IMR-90 (cell line): ENCODE data around the gene CDKAL1. TPM values are rescaled to one million over a fixed set of nuclear protein-coding genes. Genes with fewer than 3 reads are reported as not detected.

Experiments
- ATAC-seq: fragments of 200-7000 bp; cut with Tn5 transposase; 2 replicates; pipeline ENCODE4 v1.9.1; 2020; ENCODE audit warnings: low read depth, mild to moderate bottlenecking, moderate library complexity
- BruUV-seq: library from RNA; stranded (reverse); fragments of 400-500 nt; replicated peaks from 2 replicates; lab custom pipeline; 2021; lab: Mats Ljungman, UMichigan
- CTCF ChIA-PET: fragments of 300-600 bp; formaldehyde crosslinking; extraction: SDS; loops from one replicate; lab custom pipeline; 2021; ENCODE audit warnings: antibody characterized with exemption; lab: Yijun Ruan, JAX
- POLR2A ChIA-PET: fragments of 300-600 bp; sonication (Branson Sonifier 250); formaldehyde crosslinking; loops from one replicate; lab custom pipeline; 2022; ENCODE audit warnings: antibody characterized with exemption; ENCODE audit not compliant: unreplicated experiment; lab: Charles Lee
- DNase-seq: peaks from one replicate; pipeline ENCODE4 v3.0.0; 2013
- H2AFZ ChIP-seq: replicated peaks from 2 replicates; pipeline ENCODE3; 2013; ENCODE audit warnings: low read length, mild to moderate bottlenecking; ENCODE audit not compliant: poor library complexity
- H2AK5ac ChIP-seq: 2 replicates; pipeline ENCODE4 v1.6.1; 2013; ENCODE audit warnings: low read depth, low read length, inconsistent platforms
- H2AK9ac ChIP-seq: replicated peaks from 2 replicates; pipeline ENCODE3; 2013; ENCODE audit warnings: mild to moderate bottlenecking, low read depth, low read length, moderate library complexity; ENCODE audit not compliant: poor library complexity
- H2BK120ac ChIP-seq: 2 replicates; pipeline ENCODE4 v1.6.1; 2013; ENCODE audit warnings: low read depth, low read length, inconsistent platforms
- H2BK15ac ChIP-seq: 3 replicates; pipeline ENCODE4 v1.6.1; 2013; ENCODE audit warnings: low read depth, low read length, inconsistent platforms
- H2BK20ac ChIP-seq: 2 replicates; pipeline ENCODE4 v1.6.1; 2013; ENCODE audit warnings: low read depth, mild to moderate bottlenecking, inconsistent platforms, low read length, moderate library complexity
- H2BK5ac ChIP-seq: 2 replicates; pipeline ENCODE4 v1.6.1; 2013; ENCODE audit warnings: mild to moderate bottlenecking, low read depth, low read length, inconsistent platforms; ENCODE audit not compliant: poor library complexity, severe bottlenecking
- H3K14ac ChIP-seq: replicated peaks from 2 replicates; pipeline ENCODE4 v1.6.1; 2013; ENCODE audit warnings: low read depth, low read length, inconsistent platforms
- H3K18ac ChIP-seq: 2 replicates; pipeline ENCODE4 v1.6.1; 2013; ENCODE audit warnings: low read depth, low read length, control low read depth
- H3K23ac ChIP-seq: 2 replicates; pipeline ENCODE4 v1.6.1; 2013; ENCODE audit warnings: low read depth, low read length, inconsistent platforms
- H3K27ac ChIP-seq: 2 replicates; pipeline ENCODE4 v1.5.1; 2013; ENCODE audit warnings: mild to moderate bottlenecking, control low read depth, low read length; ENCODE audit not compliant: insufficient read depth
- H3K27me3 ChIP-seq: 2 replicates; pipeline ENCODE4 v1.6.1; 2013; ENCODE audit warnings: low read length; ENCODE audit not compliant: control insufficient read depth, insufficient read depth
- H3K36me3 ChIP-seq: 2 replicates; pipeline ENCODE4 v1.6.1; 2013; ENCODE audit warnings: low read length, mixed read lengths; ENCODE audit not compliant: control insufficient read depth, insufficient read depth
- H3K4ac ChIP-seq: 2 replicates; pipeline ENCODE4 v1.6.1; 2013; ENCODE audit warnings: low read depth, low read length, inconsistent platforms
- H3K4me1 ChIP-seq: 2 replicates; pipeline ENCODE4 v1.6.1; 2013; ENCODE audit warnings: low read length, mixed read lengths; ENCODE audit not compliant: control insufficient read depth, insufficient read depth
- H3K4me2 ChIP-seq: 2 replicates; pipeline ENCODE4 v1.6.1; 2013; ENCODE audit warnings: low read depth, mild to moderate bottlenecking, control low read depth, low read length, moderate library complexity
- H3K4me3 ChIP-seq: 2 replicates; pipeline ENCODE4 v1.5.1; 2013; ENCODE audit warnings: low read depth, mild to moderate bottlenecking, control low read depth, low read length, moderate library complexity; ENCODE audit not compliant: insufficient read depth
- H3K56ac ChIP-seq: 2 replicates; pipeline ENCODE4 v1.6.1; 2013; ENCODE audit warnings: low read length, inconsistent platforms; ENCODE audit not compliant: insufficient read depth; ENCODE audit errors: extremely low read depth
- H3K79me1 ChIP-seq, 2 experiments: 2 replicates each; pipeline ENCODE4 v1.6.1; 2013; ENCODE audit warnings: low read length in 2 of 2, inconsistent platforms in 1 of 2, low read depth in 1 of 2
- H3K9ac ChIP-seq: 2 replicates; pipeline ENCODE4 v1.6.1; 2013; ENCODE audit warnings: low read depth, low read length, control low read depth
- H3K9me1 ChIP-seq: 2 replicates; pipeline ENCODE4 v1.6.1; 2013; ENCODE audit warnings: low read length, inconsistent platforms; ENCODE audit not compliant: insufficient read depth
- H3K9me3 ChIP-seq: 2 replicates; pipeline ENCODE4 v1.6.1; 2013; ENCODE audit warnings: low read length; ENCODE audit not compliant: control insufficient read depth, insufficient read depth
- H4K20me1 ChIP-seq: 2 replicates; pipeline ENCODE4 v1.6.1; 2013; ENCODE audit warnings: low read length, inconsistent platforms; ENCODE audit not compliant: insufficient read depth
- H4K5ac ChIP-seq: 2 replicates; pipeline ENCODE4 v1.6.1; 2013; ENCODE audit warnings: mild to moderate bottlenecking, low read depth, low read length, control low read depth
- H4K8ac ChIP-seq, 2 experiments: 2 replicates each; pipeline ENCODE4 v1.6.1; 2013; ENCODE audit warnings: low read depth in 2 of 2, low read length in 2 of 2, control low read depth in 1 of 2, inconsistent platforms in 1 of 2
- H4K91ac ChIP-seq: 2 replicates; pipeline ENCODE4 v1.6.1; 2013; ENCODE audit warnings: low read depth, low read length, inconsistent platforms; ENCODE audit not compliant: insufficient read depth
- BHLHE40 ChIP-seq: fragments of 150-350 bp; IDR thresholded peaks from 2 replicates; pipeline ENCODE4 v1.6.1; 2016; ENCODE audit warnings: mild to moderate bottlenecking, low read depth, low read length
- CEBPB ChIP-seq: IDR thresholded peaks from 2 replicates; pipeline ENCODE4 v1.6.1; 2012; ENCODE audit warnings: low read depth, low read length, improper control_type of control experiment
- CHD1 ChIP-seq: IDR thresholded peaks from 2 replicates; pipeline ENCODE4 v1.6.1; 2012; ENCODE audit warnings: low read depth, low read length, improper control_type of control experiment
- FOS ChIP-seq: fragments of 150-350 bp; IDR thresholded peaks from 2 replicates; pipeline ENCODE4 v1.6.1; 2016; ENCODE audit warnings: low read depth, low read length
- MAFK ChIP-seq: IDR thresholded peaks from 2 replicates; pipeline ENCODE4 v1.6.1; 2012; ENCODE audit warnings: low read depth, low read length, improper control_type of control experiment
- MAZ ChIP-seq: IDR thresholded peaks from 2 replicates; pipeline ENCODE4 v1.6.1; 2012; ENCODE audit warnings: low read depth, mild to moderate bottlenecking, low read length, improper control_type of control experiment, moderate library complexity, borderline replicate concordance
- MXI1 ChIP-seq: IDR thresholded peaks from 2 replicates; pipeline ENCODE4 v1.6.1; 2012; ENCODE audit warnings: low read depth, mild to moderate bottlenecking, low read length, moderate library complexity, borderline replicate concordance
- NFE2L2 ChIP-seq: fragments of 150-350 bp; IDR thresholded peaks from 2 replicates; pipeline ENCODE4 v1.6.1; 2016; ENCODE audit warnings: low read depth, mild to moderate bottlenecking, low read length
- POLR2A ChIP-seq: IDR thresholded peaks from 2 replicates; pipeline ENCODE4 v1.6.1; 2012; ENCODE audit warnings: mild to moderate bottlenecking, low read depth, low read length
- RAD21 ChIP-seq: IDR thresholded peaks from 2 replicates; pipeline ENCODE4 v1.6.1; 2012; ENCODE audit warnings: low read length, improper control_type of control experiment
- RCOR1 ChIP-seq: IDR thresholded peaks from 2 replicates; pipeline ENCODE4 v1.6.1; 2012; ENCODE audit warnings: mild to moderate bottlenecking, low read length, improper control_type of control experiment; ENCODE audit not compliant: insufficient replicate concordance
- RFX5 ChIP-seq: IDR thresholded peaks from 2 replicates; pipeline ENCODE4 v1.8.0; 2012; ENCODE audit warnings: low read depth, mild to moderate bottlenecking, low read length, moderate library complexity
- SMC3 ChIP-seq: fragments of 150-350 bp; IDR thresholded peaks from 2 replicates; pipeline ENCODE4 v1.6.1; 2016; ENCODE audit warnings: low read depth, mild to moderate bottlenecking, antibody characterized with exemption, low read length, moderate library complexity
- WGBS, 2 experiments: methylation state at CpG; one replicate each; pipeline versions ENCODE4 v1.1.5 to v1.1.7; 2013; ENCODE audit warnings: missing lambda C conversion rate in 2 of 2; ENCODE audit not compliant: insufficient read length in 1 of 2; ENCODE audit errors: extremely low coverage in 2 of 2; 5-methylcytosine and 5-hydroxymethylcytosine counted together
- dilution Hi-C: fragments of 300-500 bp; cut with HindIII; formaldehyde crosslinking; loops from one replicate; pipeline ENCODE4 v1.14.3; 2018; ENCODE audit warnings: low sequenced_read_pairs; ENCODE audit not compliant: unreplicated experiment
- in situ Hi-C: fragments of 300-500 bp; cut with MboI; formaldehyde crosslinking; loops from 3 replicates; pipeline ENCODE4 v1.14.3; 2019; ENCODE audit warnings: low sequenced_read_pairs, inconsistent platforms, mixed read lengths
- intact Hi-C: fragments of 100-400 bp; cut with micrococcal nuclease; formaldehyde crosslinking; loops from 2 replicates; pipeline ENCODE4 v1.10.0; 2022
- polyA plus RNA-seq, 3 experiments: library from polyadenylated mRNA; depleted of rRNA; stranded (reverse); fragments of >200 nt; gene quantifications; 2 replicates each; pipeline ENCODE4 v1.2.3, GENCODE V29; 2012; ENCODE audit warnings: low replicate concordance in 1 of 3
- total RNA-seq: library from RNA; depleted of rRNA; stranded (reverse); fragments of >200 nt; gene quantifications from 2 replicates; pipeline ENCODE4 v1.2.3, GENCODE V29; 2012
- TF ChIP-seq, protein P1 (sequence below): fragments of 150-350 bp; IDR thresholded peaks from 2 replicates; pipeline ENCODE4 v1.6.1; 2016; ENCODE audit warnings: low read depth, mild to moderate bottlenecking, low read length, moderate library complexity, borderline replicate concordance
- TF ChIP-seq, protein P2 (sequence below): conservative IDR thresholded peaks from 2 replicates; pipeline ENCODE4 v1.5.1; 2012; ENCODE audit warnings: mild to moderate bottlenecking, low read depth, low read length, improper control_type of control experiment

Gene CDKAL1
- total and polyA plus RNA-seq, 2 of the 4 experiments (the other 2 are of a cell fraction), result 3.7 to 13.1 TPM

DNA sequence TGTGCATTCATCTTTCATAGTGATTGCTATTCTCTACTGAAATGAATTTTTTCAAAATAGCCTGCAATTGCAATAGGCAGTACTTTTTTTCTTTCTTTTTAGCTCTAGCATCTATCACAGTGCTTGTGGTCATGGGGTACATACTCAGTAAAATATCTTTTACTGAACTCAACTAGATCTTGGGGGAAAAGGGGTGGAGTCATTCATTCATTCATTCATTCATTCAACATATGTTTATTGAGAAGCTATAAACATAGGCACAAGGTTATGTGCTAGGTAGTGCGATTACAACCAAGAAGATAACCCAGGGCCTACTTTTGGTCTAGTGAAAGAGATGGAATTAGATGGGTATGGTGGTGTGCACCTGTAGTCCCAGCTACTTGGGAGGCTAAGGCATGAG is 1.4 kb upstream of the CDKAL1 start:
- Histone ChIP-seq H4K20me1 (no peaks in the 10 kb centered on the region), H3K18ac (no peak overlapping the region), H2AK9ac (no peak overlapping the region), H3K27me3 (no peaks in the 10 kb centered on the region), H3K36me3 (no peaks in the 10 kb centered on the region), H3K9me3 (no peaks in the 10 kb centered on the region), H2BK120ac (no peak overlapping the region), H3K27ac (no peak overlapping the region), H4K5ac (no peak overlapping the region), H3K14ac (no peak overlapping the region), H3K23ac (no peak overlapping the region), H3K56ac (no peak overlapping the region), H3K79me1 (peaks cover 0 to 15% of the 10 kb centered on the region in 2 experiments; a peak in 3 of 4 replicates), H3K4me1 (0 out of 2 replicates have a peak, but pooled peaks cover 1% of the 10 kb centered on the region), H2BK15ac (no peak overlapping the region), H2BK20ac (no peak overlapping the region), H4K8ac (no peak overlapping the region), H2AK5ac (no peak overlapping the region), H2BK5ac (no peak overlapping the region), H3K4me3 (no peak overlapping the region), H3K9me1 (no peaks in the 10 kb centered on the region), H2AFZ (no peak overlapping the region), H4K91ac (no peak overlapping the region), H3K4me2 (no peak overlapping the region), H3K4ac (no peak overlapping the region), H3K9ac (no peak overlapping the region)
- intact Hi-C loops, result no loop called here
- CTCF ChIA-PET, result no interaction called here
- ATAC-seq (no peak), DNase-seq (no peak)
- POLR2A ChIA-PET, result interaction anchor here (0.6 kb wide), 1 partner anchor 333 kb away, joined by 3 read pairs; no protein-coding TSS in a partner anchor
- no peak for TF ChIP-seq BHLHE40
- no peak for TF ChIP-seq NFE2L2
- no peak for TF ChIP-seq RCOR1
- no peak for TF ChIP-seq RFX5
- TF ChIP-seq CEBPB, result no peak
- TF ChIP-seq POLR2A, result no peak
- TF ChIP-seq MAFK, result no peak
- TF ChIP-seq, protein P1, sequence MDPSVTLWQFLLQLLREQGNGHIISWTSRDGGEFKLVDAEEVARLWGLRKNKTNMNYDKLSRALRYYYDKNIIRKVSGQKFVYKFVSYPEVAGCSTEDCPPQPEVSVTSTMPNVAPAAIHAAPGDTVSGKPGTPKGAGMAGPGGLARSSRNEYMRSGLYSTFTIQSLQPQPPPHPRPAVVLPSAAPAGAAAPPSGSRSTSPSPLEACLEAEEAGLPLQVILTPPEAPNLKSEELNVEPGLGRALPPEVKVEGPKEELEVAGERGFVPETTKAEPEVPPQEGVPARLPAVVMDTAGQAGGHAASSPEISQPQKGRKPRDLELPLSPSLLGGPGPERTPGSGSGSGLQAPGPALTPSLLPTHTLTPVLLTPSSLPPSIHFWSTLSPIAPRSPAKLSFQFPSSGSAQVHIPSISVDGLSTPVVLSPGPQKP, result no peak
- no peak for TF ChIP-seq FOS
- no peak for TF ChIP-seq SMC3
- TF ChIP-seq, protein P2, sequence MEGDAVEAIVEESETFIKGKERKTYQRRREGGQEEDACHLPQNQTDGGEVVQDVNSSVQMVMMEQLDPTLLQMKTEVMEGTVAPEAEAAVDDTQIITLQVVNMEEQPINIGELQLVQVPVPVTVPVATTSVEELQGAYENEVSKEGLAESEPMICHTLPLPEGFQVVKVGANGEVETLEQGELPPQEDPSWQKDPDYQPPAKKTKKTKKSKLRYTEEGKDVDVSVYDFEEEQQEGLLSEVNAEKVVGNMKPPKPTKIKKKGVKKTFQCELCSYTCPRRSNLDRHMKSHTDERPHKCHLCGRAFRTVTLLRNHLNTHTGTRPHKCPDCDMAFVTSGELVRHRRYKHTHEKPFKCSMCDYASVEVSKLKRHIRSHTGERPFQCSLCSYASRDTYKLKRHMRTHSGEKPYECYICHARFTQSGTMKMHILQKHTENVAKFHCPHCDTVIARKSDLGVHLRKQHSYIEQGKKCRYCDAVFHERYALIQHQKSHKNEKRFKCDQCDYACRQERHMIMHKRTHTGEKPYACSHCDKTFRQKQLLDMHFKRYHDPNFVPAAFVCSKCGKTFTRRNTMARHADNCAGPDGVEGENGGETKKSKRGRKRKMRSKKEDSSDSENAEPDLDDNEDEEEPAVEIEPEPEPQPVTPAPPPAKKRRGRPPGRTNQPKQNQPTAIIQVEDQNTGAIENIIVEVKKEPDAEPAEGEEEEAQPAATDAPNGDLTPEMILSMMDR, result no peak
- TF ChIP-seq RAD21, result no peak
- no peak for TF ChIP-seq CHD1
- no peak for TF ChIP-seq MXI1
- TF ChIP-seq MAZ, result no peak
- dilution Hi-C loops, result no loop called here
- in situ Hi-C loops, result loop anchor here (5.0 kb wide), 1 partner anchor 241 kb away; no protein-coding TSS in a partner anchor
- BruUV-seq, result no TSS peak
- 100% methylated on average over 1 of the region's 1 CpG; no CpG with 5 or more reads in 1 of the 2 experiments for WGBS, 2 experiments
